Hypothalamus (tissue), 51 donors: ENCODE measurements around the gene CARMIL1.
A peak's percentile ranks its signal among the peaks of the same experiment; 100 is the strongest.

Experiments used
- DNase-seq, 51 donors: peaks; one replicate each; lab custom pipeline; 2025; lab: John Stamatoyannopoulos, UW

The CARMIL1 gene

DNA sequence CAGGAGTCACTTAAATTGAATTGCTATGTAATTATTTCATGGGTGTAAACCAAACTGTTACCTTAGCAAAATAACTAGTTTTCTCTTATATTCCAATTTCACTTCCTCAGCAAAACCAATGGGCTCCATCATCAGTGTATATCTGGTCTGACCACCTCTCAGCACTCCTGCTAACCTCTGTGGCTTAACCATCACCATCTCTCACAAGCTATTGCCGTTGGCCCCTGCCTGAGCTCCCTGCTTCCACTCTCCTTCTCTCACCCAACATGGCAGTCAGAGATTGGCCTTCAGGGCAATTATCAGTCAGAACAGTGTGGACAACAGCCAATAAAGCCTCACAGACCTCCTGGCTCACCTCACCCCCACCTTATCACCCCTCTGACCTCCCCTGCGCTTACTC, 124.0 kb downstream of the CARMIL1 start:
- no peak for DNase-seq

- DNase-seq = peak in 1 of 51 donors; percentile 2
These were observed 124.9 kb downstream of the CARMIL1 start for GRCh38 chr6:25404091-25404490.

DNA sequence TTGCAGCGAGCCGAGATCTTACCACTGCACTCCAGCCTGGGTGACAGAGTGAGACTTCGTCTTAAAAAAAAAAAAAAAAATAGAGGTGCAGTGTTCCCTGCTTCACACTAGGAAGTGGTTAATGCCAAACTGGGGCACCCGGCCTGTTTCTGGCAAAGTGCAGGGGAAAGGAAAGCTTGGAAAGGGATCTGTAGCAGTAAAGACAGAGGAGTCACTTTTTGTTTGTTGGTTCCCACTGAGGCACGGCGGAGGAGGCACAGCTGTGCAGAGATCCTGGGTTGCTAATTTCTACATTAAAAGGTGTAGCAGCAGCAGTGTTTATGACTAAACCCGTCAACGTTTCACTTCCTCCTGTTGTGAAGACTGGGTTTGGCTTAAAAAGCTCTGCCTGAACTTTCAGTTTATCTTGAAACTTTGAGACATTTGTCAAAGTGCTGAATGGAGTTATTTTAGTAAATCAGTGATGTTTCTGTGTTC, 125.6 kb downstream of the CARMIL1 start:
- DNase-seq = peak in 3 of 51 donors; percentile 2 to 9 (median 5)

DNA sequence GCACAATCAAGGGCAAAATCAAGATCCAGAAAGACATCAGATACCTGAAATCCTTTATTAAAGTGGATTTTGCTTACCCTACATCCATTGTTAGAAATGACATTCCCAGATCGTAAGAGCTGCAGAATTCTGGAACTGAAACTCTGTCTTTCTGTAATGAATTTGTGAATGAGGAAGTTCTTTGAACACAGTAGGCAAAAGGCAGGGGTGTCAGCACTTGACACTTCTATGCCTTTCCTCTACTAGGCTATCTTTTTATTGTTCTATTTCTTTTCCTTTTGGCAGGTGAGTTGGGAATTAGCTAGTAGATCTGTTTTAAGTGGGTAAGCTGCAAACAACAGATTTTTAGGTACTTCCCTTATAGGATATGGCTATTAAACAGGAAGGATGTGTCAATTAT, 126.3 kb downstream of the CARMIL1 start:
- no peak for DNase-seq

- DNase-seq = no peak
These were observed 128.3 kb downstream of the CARMIL1 start for GRCh38 chr6:25407431-25407830.

DNA sequence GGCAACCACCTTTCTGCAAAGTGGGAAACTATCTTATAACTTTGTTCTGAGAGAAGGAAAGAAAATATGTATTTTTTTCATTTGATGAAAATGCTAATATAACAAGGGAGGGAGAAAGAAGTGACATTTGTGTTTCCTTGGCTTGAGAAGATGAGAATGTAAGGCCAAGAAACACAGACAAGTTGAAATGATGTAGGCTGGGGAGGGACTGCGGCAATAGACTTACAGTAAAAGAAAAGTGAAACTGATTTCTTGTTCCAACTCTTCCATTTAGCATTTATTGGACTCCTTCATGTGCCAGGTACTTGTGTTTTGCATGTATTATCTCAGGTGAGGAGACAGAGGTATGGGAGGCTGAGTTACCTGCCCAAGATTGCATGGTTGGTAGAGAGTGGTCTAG, 130.9 kb downstream of the CARMIL1 start:
- no peak for DNase-seq

GRCh38 chr6:25411316-25411950, 132.3 kb downstream of the CARMIL1 start:
- DNase-seq = no peak

- DNase-seq = no peak
These were observed 134.2 kb downstream of the CARMIL1 start for GRCh38 chr6:25413207-25413905.

- DNase-seq = no peak
These were observed 135.0 kb downstream of the CARMIL1 start for GRCh38 chr6:25414168-25414567.

DNA sequence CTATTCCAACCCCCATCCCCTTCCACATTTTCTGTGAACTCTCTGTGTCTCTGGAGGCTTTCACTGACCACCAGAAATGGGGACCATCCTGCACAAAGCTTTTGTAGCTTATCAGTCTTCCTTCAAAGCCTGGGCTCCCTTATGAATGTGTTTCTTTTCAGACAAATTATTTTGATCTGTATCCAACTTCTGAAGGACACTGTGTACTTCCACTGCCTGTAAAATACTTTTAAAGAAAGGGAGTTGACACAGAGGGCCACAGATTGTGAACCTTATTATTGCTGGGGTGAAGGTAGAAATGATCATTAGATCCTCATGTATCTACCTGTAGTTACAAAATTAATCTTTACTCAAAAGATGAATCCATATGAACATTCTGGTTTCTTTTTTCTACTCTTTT, 135.6 kb downstream of the CARMIL1 start:
- no peak for DNase-seq

DNA sequence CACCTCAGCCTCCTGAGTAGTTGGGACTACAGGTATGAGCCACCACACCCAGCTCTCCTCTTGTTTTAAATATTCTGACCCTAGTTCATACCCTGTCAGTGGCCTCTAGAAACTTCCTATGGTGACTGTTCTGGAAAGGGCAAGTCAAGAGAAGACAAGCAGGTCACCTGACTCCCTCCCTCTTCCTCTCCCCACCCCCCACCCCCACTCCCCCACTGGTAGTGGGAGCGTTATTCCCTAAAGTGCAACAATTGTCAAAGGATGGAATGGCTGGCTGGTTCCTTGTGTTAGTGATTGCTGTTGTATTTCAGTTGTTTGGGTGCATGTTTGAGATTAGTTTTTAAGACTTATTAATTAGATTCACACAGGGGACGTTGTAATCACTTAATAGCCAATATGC, 136.1 kb downstream of the CARMIL1 start:
- no peak for DNase-seq

DNA sequence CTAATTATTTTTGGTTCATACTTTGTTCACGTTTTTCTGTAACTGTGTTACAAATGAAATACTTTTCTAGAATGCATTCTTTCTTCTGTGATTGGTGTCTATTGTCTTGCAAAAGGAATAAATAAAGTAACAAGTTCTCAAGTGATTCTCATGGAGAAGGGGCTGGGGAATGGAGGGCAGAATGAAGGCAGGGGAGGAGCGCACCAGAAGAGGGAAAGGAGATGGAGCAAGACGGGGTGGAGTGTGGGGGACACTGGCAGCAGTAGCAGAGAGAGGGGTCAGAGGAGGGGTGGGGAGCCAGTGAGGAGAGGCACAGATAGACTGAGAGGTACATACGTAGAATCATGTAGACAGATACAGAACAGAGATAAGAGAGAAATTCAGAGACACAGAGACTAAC, 136.5 kb downstream of the CARMIL1 start:
- DNase-seq = no peak

DNA sequence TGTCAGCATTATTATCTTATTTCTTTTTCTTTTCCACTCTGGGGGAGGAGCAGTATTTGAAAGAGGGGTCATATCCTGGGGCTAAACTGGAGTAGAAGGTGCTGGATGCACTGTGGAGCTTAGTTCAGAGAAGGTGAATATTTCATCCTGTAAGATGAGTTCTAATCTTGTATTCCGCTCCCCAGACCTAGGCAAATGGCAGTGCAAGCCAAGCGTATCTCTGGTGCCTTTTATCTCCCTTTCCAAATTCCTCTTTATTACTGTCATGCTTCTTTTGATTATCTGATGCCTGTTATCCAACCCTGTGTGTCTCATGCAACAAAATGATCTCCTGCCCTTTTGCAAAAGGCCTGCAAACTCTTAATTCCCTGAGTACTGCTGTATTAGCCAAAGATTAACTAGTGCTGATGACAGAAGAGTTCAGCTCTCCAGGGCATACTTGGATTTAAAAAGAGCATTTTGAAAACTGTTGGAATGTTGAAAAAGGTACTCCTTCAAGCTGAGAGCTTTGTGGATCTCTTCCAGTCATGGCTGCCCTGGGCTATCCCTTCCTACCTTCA, 138.0 kb downstream of the CARMIL1 start:
- no peak for DNase-seq

GRCh38 chr6:25418454-25419052, 139.4 kb downstream of the CARMIL1 start:
- DNase-seq = no peak

- DNase-seq = no peak
These were observed 140.7 kb downstream of the CARMIL1 start for GRCh38 chr6:25419879-25420278.

GRCh38 chr6:25423358-25423757, 144.2 kb downstream of the CARMIL1 start:
- no peak for DNase-seq

- DNase-seq = no peak
These were observed 145.1 kb downstream of the CARMIL1 start for GRCh38 chr6:25424303-25424702.

- DNase-seq = no peak
These were observed 148.4 kb downstream of the CARMIL1 start for GRCh38 chr6:25427549-25427948.

DNA sequence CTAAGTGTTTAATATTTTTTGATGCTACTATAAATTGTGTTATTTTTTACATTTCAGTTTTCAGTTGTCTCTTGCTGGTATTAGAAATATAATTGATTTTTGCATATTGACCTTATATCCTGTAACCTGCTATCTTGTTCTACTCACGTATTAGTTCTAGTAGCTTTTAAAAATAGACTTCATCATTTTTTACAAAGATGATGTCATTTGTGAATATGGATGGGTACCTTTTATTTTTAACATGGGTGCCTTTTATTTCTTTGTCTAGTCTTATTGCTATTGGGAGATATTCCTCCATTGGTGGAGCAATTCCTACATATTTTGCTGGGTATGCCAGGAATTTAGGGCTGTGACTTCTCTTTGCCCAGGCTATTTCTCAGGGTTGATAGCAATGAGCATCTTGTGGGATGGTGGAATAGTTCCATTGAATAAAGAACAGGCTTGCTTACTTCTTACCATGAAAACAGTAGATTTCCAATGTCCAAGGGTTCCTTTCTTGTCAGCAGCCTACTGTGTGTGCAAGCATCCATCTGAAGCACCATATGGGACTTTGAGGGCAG, 149.7 kb downstream of the CARMIL1 start:
- no peak for DNase-seq

GRCh38 chr6:25431306-25431974, 152.3 kb downstream of the CARMIL1 start:
- DNase-seq = no peak

- DNase-seq = no peak
These were observed 152.8 kb downstream of the CARMIL1 start for GRCh38 chr6:25431975-25432307.
